ENCODE data around the gene PLBD1.

- no peak for TF ChIP-seq CTCF (conservative IDR thresholded peaks at IDR 0.05)
- no peak for TF ChIP-seq ZFX (IDR thresholded peaks at IDR 0.05)
Observed at GRCh38 chr12:14575585-14575984, 7.9 kb upstream of the PLBD1 start.

Data from C4-2B (cell line).